Stomach (tissue), 4 donors: ENCODE results near the gene GSTA4.
"Not testable (repeated sequence)": the region's sequence is repeated elsewhere in the genome, so short reads cannot be mapped to it uniquely, and the experiment has no call there.

ENCODE experiments used
- POLR2A ChIP-seq, 4 donors: fragments of 450-650 bp; IDR thresholded peaks; one replicate each; pipeline ENCODE4 v1.6.1; 2016; ENCODE audit warnings: antibody characterized with exemption in 4 of 4, control low read depth in 2 of 4, mild to moderate bottlenecking in 1 of 4, moderate library complexity in 1 of 4
- POLR2AphosphoS5 ChIP-seq, 3 donors: sonication (generic); formaldehyde crosslinking; IDR thresholded peaks; one replicate each; pipeline ENCODE4 v1.6.1; 2016; ENCODE audit warnings: antibody characterized with exemption in 3 of 3

- not testable (repeated sequence) for TF ChIP-seq POLR2A, POLR2AphosphoS5 (IDR thresholded peaks at IDR 0.05)
Measured at GRCh38 chr6:52960211-52960610, 34.9 kb downstream of the GSTA4 start.
